Glomerular visceral epithelial cell (primary cell): ENCODE measurements around the gene ADIPOR2.

ENCODE experiments used
- DNase-seq: peaks from one replicate; pipeline ENCODE4 v3.0.0-alpha.2; 2016; ENCODE audit errors: extremely low spot score

ADIPOR2 gene

DNA sequence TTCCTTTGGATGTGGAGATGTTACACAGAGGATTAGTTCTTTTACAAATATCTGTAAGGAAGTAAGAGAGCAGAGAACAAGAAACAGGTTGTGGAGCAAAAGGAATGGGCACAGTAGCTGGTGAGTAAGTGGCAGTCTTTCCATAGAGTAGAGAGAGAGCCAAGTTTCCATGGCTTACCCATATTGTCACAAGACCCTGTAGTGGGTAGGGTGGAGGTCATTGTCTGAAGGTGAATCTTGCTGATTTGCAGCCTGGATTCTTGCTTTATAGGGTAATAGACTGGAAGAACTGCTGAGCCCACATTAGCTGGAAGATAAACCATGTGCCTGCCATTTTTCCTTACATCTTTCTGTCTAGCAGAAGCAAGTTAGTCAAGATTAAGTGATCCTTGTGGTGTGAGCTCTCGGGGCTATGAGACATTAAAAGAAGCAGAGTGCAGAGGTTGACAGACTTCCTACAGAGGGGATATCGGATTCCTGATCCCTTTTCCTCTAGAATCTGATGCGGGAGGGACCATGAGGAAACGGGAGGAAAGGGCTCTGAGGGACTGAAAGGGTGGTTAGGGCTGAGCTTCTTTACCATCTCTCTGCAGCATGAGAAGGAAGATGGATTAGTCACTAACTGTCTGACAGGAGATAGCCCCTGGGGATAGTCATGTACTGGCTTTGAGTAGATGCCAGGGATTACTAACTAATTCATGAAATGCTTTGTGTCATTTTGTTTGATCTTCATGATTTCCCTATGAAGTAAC is 85.5 kb downstream of the ADIPOR2 start:
- peak; percentile 54 for DNase-seq

- peak; percentile 38 for DNase-seq
Observed at GRCh38 chr12:1777798-1778197, 86.9 kb downstream of the ADIPOR2 start.

GRCh38 chr12:1778911-1779310 is 88.0 kb downstream of the ADIPOR2 start:
- no peak for DNase-seq

GRCh38 chr12:1779783-1780182 is 88.9 kb downstream of the ADIPOR2 start:
- DNase-seq, result no peak

GRCh38 chr12:1781772-1782171 is 90.9 kb downstream of the ADIPOR2 start:
- no peak for DNase-seq

DNA sequence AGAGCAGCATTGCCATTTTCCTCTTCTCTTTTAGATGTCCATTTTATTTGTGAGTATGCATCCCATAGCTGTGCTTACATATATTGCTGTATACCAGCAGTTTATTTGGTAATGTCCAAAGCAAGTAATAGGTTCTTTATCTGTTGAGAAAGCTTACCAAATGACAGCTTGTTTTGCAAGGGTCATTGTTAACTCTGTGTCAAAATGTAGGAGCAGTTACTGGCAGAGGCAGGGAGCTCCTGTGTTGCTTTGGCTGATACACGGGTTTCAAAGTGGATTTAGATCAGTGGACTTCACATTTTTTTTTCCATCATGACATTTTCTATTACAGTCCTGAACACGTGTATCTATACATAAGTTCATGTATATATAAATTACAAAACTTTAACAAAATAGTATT is 91.3 kb downstream of the ADIPOR2 start:
- DNase-seq, result no peak

GRCh38 chr12:1787714-1788113 is 96.8 kb downstream of the ADIPOR2 start:
- no peak for DNase-seq

DNA sequence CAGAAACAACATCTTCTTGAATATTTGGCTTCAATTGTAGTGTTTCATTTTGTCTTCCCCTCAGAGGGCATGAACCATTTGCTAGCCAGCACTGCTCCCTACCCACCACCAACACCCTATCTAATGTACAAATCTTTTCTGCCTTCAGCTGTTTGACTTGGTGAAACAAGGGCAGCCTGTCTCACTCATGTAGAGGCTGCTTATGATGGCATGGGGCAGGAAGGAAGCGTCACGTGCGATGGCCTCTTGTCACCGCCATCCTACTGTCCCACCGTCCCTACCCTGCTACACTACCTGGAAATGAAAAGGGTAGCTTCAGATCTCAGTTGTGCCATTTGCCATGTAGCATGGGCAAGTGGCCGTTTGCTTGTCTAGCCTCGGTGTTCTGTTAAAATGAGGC is 99.6 kb downstream of the ADIPOR2 start:
- DNase-seq, result no peak

DNA sequence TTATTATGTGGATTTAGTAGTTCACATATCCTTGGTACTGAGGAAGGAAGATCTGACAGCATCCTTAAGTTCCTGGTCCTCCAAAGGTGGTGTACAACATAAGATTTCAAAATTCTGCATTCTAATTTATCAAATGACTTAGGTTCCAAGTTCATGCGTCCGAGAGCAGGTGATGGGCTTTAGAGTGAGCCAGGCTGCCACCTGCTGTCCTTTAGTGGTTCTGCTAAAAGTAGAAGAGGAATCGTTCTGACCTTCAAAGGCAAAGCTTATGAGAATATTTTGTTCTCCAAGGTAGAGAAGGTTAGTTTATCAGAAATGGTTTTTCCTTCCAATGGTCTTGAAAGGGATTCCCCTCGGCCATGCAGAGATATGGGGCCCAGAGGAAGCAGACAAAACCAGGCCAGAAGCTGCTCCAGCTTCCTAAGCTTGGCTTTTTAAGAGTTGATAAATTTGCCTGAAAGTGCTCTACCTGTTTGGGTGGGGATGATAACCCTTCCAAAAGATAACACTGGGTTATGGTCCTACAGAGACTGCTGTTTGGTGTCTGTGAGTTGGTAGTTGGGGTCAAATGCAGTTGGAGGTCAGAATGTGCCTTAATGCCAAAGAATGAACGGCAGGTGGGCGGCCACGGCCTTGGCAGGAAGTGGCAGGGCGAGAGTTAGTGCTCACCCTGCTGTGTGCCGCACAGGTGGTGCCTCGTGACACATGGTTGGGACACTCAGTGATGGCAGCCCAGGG is 100.4 kb downstream of the ADIPOR2 start:
- peak; percentile 62 for DNase-seq

GRCh38 chr12:1792406-1792805 is 101.5 kb downstream of the ADIPOR2 start:
- DNase-seq, result no peak

DNA sequence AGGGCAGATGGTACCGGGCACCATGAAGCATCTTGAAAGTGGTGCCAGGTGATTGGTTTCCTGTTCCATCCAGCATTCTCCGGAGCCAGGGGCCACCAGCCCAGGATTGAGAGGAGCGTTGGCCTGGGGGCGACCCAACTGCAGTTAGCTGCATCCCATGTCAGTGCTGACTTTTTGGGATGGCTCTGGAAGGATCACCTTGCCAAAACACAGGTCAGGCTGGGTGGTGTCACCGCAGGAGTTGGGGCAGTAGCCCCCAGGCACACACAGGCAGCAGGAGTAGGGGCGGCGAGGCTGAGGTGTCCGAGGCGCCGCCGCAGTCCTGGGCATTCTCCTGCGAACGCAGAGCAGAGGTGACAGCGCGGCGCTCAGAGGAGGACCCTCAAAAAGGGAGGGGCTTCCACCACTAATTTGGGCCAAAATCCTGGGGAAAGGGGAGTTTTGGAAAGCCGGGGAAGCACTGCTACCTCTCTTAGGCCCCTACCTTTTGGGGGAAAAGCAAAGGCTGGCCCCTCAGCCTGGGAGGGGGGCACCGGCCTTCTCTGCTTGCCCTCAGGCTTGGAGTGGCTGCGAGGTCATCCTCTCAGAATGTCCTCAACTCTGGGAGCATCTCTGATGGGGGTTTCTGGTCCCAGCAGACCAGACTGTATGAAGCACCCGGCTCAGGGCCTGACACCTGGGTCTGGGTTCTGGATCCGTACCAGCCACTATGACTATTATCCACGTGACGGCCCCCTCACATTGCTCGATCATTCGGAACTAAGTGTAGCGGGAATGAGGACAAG is 102.7 kb downstream of the ADIPOR2 start:
- no peak for DNase-seq

DNA sequence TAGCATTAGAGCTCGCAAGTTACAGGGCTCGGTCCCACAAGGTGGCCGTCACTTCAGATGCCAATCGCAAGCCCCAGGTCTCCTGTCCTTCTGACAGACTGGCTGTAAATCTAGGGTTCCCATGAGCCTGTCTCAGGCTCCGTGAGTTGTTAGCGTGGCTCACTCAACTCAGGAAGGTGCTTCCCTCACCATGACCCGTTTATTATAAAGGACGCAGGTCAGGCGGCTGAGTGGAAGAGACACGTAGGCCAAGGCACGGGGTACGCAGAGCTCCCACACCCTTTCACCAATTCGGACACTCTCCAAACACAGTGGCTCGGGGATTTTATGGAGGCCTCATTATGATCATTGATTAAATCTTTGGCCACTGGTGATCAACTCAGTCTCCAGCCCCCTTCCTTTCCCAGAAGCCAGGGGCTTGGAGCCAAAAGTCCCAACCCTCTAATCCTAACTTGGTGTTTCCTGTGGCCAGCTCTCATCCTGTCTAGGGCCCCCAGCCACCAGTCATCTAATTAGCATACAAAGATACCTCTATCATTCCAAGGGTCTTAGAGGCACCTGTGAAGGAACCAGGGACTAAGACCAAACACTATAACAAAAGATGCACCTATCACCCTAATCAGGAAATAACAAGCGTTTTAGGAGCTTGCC is 103.7 kb downstream of the ADIPOR2 start:
- no peak for DNase-seq

GRCh38 chr12:1795221-1795784 is 104.4 kb downstream of the ADIPOR2 start:
- DNase-seq, result no peak

- peak; percentile 85 for DNase-seq
Observed at GRCh38 chr12:1795785-1796514, 105.1 kb downstream of the ADIPOR2 start.

- DNase-seq, result no peak
Observed at GRCh38 chr12:1796515-1797010, 105.7 kb downstream of the ADIPOR2 start.

DNA sequence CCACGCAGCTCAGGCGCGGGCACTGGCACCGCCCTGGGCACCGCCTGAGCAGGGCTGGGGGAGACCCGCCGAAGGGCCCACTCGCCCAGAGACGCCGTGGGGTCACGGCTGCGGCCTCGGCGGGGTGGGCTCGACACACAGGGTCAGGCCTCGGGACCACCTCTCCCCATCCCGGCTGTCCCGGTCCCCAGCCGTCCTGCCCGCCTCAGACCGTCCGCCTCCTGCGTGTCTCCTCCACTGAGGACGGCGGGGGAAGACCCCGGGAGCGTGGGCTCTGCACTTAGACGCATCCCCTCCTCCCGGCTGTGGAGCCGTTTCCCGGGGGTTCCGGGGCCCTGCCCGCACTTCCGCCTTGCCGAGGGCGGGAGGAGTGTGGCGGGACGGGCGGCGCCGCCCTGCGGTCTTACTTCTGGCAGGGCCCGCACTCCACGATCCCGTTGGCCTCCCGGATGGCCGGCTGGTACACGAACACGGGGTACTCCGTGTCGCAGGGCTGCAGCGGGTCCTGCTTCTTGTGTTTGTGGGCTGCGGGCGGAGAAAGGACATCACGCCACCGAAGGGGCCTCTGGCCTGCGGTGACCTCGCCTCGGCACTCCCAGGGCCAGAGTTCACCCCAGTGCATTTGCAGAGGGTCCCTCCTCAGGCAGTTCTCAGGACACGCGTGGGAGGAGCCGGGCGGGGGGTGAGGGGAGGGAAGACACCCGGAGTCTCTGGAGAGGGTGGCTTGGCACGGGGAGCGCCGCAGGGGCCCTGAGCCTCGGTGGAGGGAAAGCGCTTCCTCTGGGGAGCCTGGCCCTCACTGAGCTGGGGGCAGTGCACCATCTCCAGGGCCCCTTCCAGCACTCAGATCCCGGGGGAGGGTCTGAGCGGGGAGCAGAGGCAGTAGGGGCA is 106.4 kb downstream of the ADIPOR2 start:
- DNase-seq, result no peak

DNA sequence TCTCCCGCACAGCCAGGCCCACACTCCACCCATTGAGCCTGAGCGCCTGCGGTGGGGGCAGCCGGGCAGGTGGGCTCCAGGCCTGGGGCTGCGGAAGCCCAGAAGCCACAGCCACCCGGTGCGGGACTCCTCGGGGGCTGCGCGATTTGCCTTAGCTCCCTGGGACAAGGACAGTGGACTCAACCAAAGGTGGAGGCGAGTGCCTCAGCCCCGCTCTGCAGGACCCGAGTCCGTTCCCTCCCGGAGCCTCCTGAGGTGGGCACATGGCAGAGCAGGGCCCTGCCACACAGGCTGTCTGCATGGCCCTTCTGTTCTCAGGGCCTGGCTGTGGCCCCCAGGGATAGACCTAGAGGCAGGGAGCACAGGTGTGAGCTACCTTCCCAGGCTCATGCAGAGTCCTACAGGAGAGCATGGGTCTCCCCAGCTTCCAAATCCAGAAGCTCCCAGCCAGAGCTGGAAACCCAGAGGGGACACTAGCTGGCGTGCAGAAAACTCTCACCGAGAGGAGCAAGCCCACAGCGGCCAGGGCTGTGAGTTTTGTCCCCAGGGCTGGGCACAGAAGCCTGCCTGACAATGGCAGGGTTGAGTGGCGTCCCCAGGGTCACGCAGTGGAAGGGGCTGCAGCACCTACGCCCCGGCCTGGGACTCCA is 107.2 kb downstream of the ADIPOR2 start:
- DNase-seq, result no peak

DNA sequence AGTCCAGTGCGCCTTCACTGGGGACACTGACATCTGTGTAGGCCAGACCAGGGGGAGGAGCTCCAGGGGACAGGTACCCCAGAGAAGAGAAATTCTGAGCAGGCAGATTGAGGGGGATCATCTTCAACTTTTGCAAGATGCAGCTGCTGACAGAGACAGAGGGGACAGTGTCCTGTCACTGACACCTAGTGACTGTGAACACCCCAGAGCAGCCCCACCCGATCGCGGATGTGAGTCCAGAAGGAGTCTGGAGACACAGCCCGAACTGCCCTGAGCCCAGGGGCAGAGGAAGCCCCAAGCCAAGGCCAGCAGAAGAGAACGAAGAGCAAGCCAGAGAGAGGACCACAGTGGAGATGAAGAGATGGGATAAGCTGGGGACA is 107.8 kb downstream of the ADIPOR2 start:
- DNase-seq, result no peak
